GM19043 (cell line): ENCODE data around the gene DVL2.

Source experiments
- ATAC-seq: cut with Tn5 transposase; IDR thresholded peaks from one replicate; pipeline ENCODE4 v1.9.1; 2021; ENCODE audit warnings: low read depth; ENCODE audit not compliant: unreplicated experiment

Gene DVL2

GRCh38 chr17:7238420-7239090, 4.2 kb upstream of the DVL2 start:
- ATAC-seq = no peak

GRCh38 chr17:7237761-7238419, 3.6 kb upstream of the DVL2 start:
- ATAC-seq = no peak

DNA sequence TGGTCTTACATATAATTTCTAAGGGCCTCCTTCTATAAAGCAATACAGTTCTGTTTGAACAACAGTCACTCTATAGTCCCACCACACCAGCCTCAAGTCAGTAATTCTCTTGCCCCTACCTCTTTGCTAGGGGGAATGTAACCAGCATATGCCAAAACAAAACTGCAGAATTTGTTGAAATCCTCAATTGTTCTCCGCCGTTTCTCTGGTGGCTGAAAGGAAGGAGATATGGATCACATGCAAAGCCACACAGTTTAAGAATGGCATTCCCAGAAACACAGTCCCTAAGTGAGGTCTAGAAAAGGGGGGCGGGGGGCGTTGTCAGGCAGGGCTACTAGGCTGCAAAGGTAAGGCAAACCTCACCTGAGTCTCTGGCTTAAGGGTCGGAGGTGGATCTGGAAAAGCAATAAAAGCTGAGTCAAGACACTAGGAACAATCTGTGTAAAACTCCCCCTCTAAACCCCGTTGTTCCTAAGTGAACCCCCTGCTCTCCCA, 3.0 kb upstream of the DVL2 start:
- ATAC-seq = no peak

DNA sequence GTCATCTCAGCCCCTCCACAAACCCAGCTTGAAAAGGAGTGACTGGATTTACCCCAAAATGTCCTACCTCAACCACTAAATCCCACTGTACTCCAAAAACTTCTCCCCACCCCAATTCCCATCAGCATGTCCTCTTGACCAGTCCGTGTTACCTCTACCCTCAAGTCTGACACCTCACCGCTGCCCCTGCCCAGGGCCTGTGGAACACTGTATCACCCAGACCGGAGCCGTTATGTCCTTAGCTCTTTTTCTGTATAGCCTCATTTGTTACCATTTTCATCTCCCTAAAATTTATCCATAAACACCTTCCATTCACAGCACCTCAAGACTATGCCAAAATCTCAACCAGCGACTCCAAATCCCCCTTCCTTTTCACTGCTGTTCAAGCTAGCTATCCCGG, 2.5 kb upstream of the DVL2 start:
- ATAC-seq = no peak

DNA sequence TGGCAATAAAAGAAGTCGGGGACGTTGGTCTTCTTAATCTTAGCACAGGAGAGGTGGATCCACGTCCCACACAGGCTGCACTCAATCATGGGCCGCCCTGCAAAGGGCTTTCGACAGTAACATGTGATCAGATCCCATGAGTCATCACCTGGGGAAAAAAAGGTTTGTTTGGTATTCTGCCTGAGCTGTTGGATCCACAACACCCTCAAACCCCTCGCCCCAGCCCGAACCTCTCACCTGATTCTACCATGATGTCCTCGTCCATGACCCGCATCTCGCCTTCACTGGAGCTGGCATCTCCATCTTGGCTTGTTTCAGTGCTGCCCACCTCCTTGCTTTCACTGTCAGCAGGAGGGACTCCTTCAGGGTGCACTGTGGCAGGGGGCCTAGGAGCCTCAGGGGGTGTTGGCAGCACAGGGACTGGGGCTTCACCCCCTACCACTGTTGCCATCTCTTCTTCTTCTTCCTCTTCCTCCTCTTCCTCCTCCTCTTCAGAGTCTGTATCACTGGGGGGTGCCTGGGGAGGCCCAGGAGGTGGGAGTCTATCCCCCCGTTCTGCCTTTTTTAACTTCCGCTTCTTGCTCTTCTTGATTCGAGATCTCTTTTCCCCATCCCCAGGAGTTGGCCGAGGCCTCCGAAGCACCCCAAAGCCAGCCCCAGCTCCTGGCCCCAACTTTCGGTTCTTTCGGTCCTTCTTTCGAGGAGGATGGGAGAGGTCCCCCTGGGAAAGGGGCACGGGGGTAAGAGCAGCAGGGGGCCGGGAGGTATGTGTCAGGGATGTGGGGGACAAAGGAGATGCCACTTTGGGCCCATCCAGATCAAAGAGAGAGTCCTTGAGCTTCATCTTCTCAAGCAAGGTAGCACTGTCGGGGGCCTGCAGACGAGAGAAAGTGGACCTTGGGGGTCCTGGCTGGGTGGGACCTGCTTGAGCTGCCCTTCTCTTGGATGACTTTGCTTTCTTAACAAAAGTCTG, 1.7 kb upstream of the DVL2 start:
- ATAC-seq = no peak

DNA sequence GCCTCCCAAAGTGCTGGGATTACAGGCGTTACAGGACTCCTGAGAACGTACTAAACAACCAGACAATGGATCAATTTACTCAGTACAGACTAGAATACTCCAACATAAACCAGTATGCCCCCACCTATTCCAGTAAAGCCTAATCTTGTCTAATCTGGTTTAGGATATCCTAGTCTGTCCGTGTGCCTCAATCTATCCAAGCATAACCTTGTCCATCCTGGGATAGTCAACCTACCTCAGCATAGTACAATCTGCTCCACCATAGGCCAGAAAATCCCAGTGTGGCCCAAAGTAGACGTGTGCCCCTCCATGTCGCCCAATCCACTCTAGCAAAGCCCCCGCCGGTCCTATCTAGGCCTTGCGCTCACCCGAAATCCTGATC, 625 bp downstream of the DVL2 start:
- ATAC-seq = no peak

DNA sequence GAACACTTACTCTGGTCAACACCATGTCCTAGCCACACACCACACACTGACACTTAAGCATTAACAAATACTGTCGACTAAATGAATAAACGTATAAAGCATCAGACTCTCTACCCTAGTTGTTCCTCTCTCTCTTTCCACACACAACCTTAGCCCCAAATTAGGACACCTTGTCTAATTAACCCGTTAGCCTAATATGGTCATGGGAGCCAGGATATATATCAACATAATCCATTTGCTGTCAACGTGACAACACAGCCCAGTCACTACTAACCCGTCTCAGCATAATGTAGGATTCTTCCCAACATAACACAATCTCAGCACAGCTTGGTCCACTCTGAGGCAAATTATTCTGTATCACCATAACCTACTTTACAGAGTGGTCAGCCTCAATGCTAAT, 2.2 kb downstream of the DVL2 start:
- ATAC-seq = no peak

DNA sequence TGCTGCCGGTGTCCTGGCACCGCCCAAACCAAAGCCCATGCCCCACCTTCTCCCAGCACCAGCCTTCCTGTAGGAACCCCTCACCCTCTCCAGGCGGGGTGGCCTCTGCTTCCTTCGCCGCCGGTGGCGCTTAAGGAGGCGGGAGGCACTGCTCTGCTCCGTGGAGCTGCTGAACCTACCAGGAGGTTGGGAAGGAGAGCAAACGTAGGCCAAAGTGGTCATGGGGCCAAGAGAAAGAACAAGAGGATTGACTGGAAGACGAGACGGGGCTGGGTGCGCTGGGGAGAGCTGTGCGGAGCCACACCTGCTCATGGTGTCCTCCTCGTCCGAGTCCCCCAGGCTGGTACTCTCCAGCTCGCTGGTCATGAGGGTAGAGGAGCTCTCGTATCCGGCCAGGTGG, 4.8 kb downstream of the DVL2 start:
- ATAC-seq = no peak

- ATAC-seq = no peak
These were observed 5.4 kb downstream of the DVL2 start for GRCh38 chr17:7228920-7229319.

GRCh38 chr17:7226721-7227710, 7.3 kb downstream of the DVL2 start:
- no peak for ATAC-seq

GRCh38 chr17:7225711-7226331, 8.5 kb downstream of the DVL2 start:
- ATAC-seq = no peak

DNA sequence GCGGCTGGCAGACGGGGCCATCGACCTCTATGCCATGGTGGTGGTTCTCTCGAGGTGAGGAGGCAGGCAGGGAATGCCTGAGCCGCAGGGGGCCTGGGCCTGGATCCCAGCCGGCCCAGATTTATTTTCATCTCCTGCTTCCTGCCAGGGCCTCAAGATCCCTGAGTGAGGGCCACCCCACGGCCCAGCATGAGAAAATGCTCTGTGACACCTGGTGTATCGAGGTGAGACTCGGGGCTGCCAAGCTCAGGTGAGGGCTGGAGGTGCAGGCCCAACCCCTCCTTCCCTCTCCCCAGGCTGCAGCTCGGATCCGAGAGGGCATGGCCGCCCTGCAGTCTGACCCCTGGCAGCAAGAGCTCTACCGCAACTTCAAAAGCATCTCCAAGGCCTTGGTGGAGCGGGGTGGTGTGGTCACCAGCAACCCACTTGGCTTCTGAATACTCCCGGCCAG, 9.6 kb downstream of the DVL2 start:
- no peak for ATAC-seq

DNA sequence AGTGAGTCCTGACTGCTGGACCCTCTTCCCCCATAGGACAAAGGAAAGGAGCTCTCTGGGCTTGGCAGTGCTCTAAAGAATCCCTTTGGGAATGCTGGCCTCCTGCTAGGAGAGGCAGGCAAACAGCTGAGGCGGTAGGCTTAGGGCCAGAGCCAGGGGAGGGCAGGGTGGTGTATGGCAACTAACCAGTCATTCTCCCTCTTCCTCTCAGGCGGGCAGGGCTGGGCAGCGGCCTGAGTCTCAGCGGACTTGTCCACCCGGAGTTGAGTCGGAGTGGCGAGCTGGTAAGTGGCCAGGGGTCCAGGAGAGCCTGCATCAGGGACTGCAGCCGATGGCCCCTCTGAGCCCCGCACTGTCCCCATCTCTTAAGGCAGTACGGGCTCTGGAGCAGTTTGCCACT, 10.2 kb downstream of the DVL2 start:
- ATAC-seq = no peak

- no peak for ATAC-seq
These were observed 10.9 kb downstream of the DVL2 start for GRCh38 chr17:7223375-7223774.

GRCh38 chr17:7222972-7223292, 11.4 kb downstream of the DVL2 start:
- no peak for ATAC-seq

DNA sequence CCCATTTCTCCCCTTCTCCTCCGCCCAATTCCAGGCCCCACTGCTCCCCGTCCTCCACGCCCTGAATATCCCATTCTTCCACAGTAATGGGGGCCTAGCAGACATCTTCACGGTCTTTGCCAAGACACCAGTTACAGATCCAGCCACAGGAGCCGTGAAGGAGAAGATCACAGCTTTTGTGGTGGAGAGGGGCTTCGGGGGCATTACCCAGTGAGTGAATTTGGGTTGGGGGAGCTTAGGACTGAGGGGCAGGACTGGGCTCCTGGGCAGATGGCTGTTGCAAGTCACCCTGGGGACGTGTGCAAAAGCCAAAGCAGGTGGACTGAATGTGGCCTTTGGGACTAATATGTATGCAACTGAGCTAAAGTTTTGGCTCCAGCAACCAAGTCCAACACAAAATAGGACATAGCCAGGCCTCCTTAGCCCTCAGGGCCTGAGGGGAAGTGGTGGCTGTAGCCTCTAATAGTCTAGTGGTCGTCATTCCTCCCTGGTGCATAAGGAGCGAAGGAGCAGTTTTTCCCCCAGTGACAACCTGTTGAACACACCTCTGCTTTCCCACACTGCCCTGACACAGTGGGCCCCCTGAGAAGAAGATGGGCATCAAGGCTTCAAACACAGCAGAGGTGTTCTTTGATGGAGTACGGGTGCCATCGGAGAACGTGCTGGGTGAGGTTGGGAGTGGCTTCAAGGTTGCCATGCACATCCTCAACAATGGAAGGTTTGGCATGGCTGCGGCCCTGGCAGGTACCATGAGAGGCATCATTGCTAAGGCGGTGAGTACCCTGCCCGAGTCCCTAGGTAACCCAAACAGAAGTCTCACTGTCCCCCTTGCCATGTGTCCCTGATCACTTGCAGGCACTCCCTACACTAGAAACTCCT, 12.0 kb downstream of the DVL2 start:
- ATAC-seq = no peak

GRCh38 chr17:7221278-7222092, 12.8 kb downstream of the DVL2 start:
- ATAC-seq = no peak
